Kidney epithelial cell (primary cell): ENCODE results near the gene STARD8. TPM values are rescaled to one million over a fixed set of nuclear protein-coding genes. Genes with fewer than 3 reads are reported as not detected.

Experiments
- DNase-seq: peaks from one replicate; pipeline ENCODE4 v3.0.0-alpha.2; 2010; ENCODE audit warnings: low read depth
- H3K27me3 ChIP-seq: 2 replicates; pipeline ENCODE4 v1.6.0; 2011; ENCODE audit warnings: low read length; ENCODE audit not compliant: control insufficient read depth, insufficient read depth
- H3K36me3 ChIP-seq: 2 replicates; pipeline ENCODE4 v1.5.1; 2011; ENCODE audit warnings: low read length; ENCODE audit not compliant: control insufficient read depth, insufficient read depth
- H3K4me3 ChIP-seq: 2 replicates; pipeline ENCODE4 v1.5.1; 2011; ENCODE audit warnings: low read depth, mild to moderate bottlenecking, control low read depth, low read length
- CTCF ChIP-seq: IDR thresholded peaks from 2 replicates; pipeline ENCODE4 v1.5.1; 2011; ENCODE audit warnings: mild to moderate bottlenecking, moderate library complexity, low read length, control low read depth, inconsistent platforms; ENCODE audit not compliant: insufficient read depth, poor library complexity, severe bottlenecking
- total RNA-seq: library from RNA; depleted of rRNA; stranded (reverse); fragments of >200 nt; gene quantifications from 2 replicates; pipeline ENCODE4 v1.2.3, GENCODE V29; 2015

STARD8 gene
- total RNA-seq, 1 donor from 2014 or later: 1.8 TPM

GRCh38 chrX:68646421-68646820 lies 1.0 kb upstream of the STARD8 start:
- TF ChIP-seq CTCF: no peak
- H3K36me3 ChIP-seq: no peaks in the 10 kb centered on the region
- no peaks in the 10 kb centered on the region for H3K27me3 ChIP-seq
- no peak for DNase-seq
- no peak overlapping the region for H3K4me3 ChIP-seq

- no peak for DNase-seq
- Histone ChIP-seq H3K4me3 (no peak overlapping the region), H3K36me3 (no peaks in the 10 kb centered on the region), H3K27me3 (no peaks in the 10 kb centered on the region)
- TF ChIP-seq CTCF: no peak
Measured at GRCh38 chrX:68648960-68649359, 1.5 kb downstream of the STARD8 start.

GRCh38 chrX:68650491-68650890 lies 3.0 kb downstream of the STARD8 start:
- Histone ChIP-seq H3K36me3 (no peaks in the 10 kb centered on the region), H3K27me3 (no peaks in the 10 kb centered on the region), H3K4me3 (no peak overlapping the region)
- DNase-seq: no peak
- TF ChIP-seq CTCF: no peak

- DNase-seq: no peak
Measured at GRCh38 chrX:68651110-68651509, 3.6 kb downstream of the STARD8 start.

GRCh38 chrX:68652326-68653170 lies 5.1 kb downstream of the STARD8 start:
- H3K27me3 ChIP-seq: no peaks in the 10 kb centered on the region

More at GRCh38 chrX:68651110-68651509, 3.6 kb downstream of the STARD8 start:
- no peaks in the 10 kb centered on the region for H3K27me3 ChIP-seq
- H3K36me3 ChIP-seq: no peaks in the 10 kb centered on the region
- H3K4me3 ChIP-seq: no peak overlapping the region
- no peak for TF ChIP-seq CTCF

More at GRCh38 chrX:68652326-68653170, 5.1 kb downstream of the STARD8 start:
- H3K4me3 ChIP-seq: no peak overlapping the region
- H3K36me3 ChIP-seq: no peaks in the 10 kb centered on the region
- TF ChIP-seq CTCF: no peak
- no peak for DNase-seq
